Frontal cortex (tissue), 4 donors: Measurements from ENCODE around the gene MPHOSPH9. TPM values are rescaled to one million over a fixed set of nuclear protein-coding genes. Genes with fewer than 3 reads are reported as not detected.
A peak's percentile ranks its signal among the peaks of the same experiment; 100 is the strongest.
"Not testable (repeated sequence)": the region's sequence is repeated elsewhere in the genome, so short reads cannot be mapped to it uniquely, and the experiment has no call there.

ENCODE experiments used
- DNase-seq, 2 donors: peaks; one replicate each; pipeline ENCODE4 v3.0.0; 2012; ENCODE audit warnings: low spot score in 2 of 2
- FAIRE-seq: peaks from 2 replicates; lab custom pipeline; 2012; peaks lifted over from hg19 to GRCh38; lab: Jason Lieb, UNC
- total RNA-seq: library from RNA; depleted of rRNA; stranded (reverse); fragments of >200 nt; gene quantifications from one replicate; pipeline ENCODE4 v1.2.3, GENCODE V29; 2014
- donor health status: control.
- donor health status: control.
- donor health status: control.

Gene MPHOSPH9
- total RNA-seq, 1 donor from 2014 or later, result 96.2 TPM

DNA sequence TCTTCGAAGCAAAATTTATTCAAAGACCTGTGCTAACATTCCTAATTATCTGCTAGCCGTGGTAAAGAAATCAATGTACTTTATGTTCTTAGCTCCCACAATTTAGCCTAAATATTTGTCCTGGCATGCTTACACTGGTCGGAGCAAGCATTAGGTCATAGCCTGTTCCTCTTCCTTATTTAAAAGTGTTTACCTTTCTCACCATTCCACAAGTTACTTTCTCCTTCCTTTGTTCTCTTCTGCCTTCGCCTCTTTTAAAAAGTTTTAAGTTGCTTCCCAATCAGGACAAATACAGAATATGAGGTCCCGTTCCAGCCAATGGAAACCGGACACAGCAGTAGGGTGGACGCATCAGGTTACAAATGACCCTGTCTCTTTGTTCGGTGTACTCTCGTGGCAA is 27.1 kb upstream of the MPHOSPH9 start:
- FAIRE-seq, result no peak
- DNase-seq, result no peak

DNA sequence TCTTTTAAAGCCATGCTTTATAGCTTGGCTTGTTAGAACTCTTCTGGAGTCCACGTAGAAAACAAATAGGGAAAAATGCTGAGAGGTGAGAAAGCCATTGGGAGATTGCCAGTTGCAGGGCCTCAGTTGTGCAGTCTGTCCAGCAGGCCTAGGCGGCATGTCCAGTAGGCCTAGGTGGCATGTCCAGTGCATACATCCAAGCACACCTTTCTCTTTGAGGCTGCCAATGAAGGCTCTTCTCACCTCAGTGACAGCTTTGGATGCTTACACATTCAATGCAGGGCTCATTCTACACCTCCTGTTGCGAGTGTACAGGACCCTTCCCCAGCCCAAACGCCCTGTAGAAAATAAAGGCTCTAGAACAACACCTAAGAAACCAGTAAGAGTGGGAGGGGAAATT is 25.7 kb upstream of the MPHOSPH9 start:
- DNase-seq (no peak), FAIRE-seq (no peak)

DNA sequence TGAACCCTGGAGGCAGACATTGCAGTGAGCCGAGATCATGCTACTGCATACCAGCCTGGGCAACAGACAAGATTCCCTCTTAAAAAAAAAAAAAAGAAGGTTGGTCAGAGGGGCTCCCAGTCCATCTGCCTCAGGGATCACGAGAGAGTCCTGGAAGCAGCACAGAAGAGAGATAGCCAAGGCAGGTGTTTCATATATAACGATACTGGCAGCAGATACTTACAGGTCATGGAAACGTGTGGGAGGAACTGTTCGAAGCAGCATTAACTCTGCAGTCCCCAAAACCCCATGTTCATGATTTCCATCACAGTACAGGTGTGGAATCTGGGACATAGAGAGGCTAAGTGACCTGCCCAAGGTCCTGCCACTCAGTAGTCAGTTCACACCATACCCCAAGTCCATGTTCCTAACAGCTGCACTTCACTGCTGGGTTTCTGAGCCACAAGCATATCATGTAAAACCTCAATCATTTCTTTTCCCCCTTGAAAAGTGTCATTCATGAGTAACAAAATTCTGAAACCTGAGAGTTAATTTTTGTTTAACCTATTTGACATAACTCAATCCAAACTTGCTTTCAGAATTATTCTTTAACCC is 22.0 kb upstream of the MPHOSPH9 start:
- FAIRE-seq, result no peak
- no peak for DNase-seq

DNA sequence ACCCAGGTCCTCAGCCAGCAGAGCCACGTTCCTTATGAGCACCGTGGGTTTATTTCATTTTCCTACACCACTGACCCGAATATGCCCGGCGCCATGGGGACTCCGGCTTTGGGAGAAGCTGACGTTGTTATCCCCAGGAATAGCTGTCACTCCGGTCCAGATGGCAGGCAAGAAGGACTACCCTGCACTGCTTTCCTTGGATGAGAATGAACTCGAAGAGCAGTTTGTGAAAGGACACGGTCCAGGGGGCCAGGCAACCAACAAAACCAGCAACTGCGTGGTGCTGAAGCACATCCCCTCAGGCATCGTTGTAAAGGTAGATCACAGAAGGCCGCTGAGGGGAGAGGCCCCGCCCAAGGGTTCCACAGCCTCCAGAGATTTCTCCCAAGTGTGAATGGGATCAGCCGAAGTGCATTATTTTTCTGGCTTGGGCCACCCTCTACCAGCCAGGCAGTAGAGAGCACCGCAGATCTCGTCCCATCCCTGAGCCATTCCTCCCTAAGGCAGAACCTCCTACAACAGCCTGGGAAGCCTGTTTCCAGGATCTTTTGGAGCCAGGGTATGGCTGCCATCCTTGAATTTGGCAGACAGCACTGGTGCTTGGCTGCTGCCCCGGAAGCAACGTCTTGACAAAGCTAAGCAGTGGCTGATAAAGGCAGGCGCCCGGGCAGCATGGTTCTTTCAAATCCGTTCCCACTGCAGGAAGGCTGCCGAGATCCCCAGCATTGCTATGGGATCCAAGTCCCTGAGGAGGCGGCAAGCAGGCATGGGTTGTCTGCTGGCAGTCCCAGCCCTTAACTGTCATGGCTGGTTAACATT is 20.9 kb upstream of the MPHOSPH9 start:
- peak in 1 of 2 donors; percentile 38 for DNase-seq
- FAIRE-seq, result no peak

DNA sequence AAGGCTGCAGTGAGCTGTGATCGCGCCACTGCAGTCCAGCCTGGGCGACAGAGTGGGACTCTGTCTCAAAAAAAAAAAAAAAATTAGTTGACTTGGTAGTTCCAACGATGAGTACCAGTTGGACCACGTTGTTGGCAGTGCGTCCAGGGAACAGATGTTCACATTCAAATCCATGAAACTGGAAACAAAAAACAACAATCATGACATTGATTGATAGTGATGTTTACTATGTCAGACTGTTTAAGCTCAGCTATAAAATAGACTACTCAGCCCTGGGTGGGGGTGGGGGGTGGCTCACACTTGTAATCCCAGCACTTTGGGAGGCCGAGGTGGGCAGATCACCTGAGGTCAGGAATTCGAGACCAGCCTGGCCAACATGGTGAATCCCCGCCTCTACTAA is 19.4 kb upstream of the MPHOSPH9 start:
- FAIRE-seq, DNase-seq: not testable (repeated sequence)

DNA sequence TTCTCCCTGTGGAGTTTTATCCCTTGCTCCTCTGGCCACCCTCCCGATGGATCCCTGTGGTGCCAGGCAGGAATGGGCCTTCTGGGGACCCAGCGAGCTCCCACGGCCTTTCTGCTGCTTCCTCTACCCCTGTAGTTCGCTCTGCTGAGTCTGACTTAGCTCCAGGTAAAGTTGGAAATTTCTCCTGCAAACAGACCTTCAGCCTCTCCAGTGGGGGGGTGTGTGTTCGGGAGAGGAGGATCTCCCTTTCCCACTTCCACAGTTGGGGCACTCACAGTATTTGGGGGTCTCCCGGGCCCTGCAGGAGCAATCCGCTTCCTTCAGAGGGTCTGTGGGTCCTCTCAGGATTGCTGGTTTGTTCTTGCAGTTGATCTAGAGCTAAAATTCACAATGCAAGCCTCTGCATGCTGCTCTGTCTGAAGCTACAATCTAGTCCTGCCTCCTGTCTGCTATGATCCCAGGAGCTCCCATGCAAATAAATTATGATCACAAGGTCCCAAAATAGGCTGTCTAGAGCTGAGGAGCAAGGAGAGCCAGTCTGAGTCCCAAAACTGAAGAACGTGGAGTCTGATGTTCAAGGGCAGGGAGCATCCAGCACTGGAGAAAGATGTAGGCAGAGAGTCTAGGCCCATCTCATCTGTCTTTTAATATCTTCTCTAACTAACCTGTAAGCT is 18.6 kb upstream of the MPHOSPH9 start:
- DNase-seq (no peak), FAIRE-seq (no peak)

DNA sequence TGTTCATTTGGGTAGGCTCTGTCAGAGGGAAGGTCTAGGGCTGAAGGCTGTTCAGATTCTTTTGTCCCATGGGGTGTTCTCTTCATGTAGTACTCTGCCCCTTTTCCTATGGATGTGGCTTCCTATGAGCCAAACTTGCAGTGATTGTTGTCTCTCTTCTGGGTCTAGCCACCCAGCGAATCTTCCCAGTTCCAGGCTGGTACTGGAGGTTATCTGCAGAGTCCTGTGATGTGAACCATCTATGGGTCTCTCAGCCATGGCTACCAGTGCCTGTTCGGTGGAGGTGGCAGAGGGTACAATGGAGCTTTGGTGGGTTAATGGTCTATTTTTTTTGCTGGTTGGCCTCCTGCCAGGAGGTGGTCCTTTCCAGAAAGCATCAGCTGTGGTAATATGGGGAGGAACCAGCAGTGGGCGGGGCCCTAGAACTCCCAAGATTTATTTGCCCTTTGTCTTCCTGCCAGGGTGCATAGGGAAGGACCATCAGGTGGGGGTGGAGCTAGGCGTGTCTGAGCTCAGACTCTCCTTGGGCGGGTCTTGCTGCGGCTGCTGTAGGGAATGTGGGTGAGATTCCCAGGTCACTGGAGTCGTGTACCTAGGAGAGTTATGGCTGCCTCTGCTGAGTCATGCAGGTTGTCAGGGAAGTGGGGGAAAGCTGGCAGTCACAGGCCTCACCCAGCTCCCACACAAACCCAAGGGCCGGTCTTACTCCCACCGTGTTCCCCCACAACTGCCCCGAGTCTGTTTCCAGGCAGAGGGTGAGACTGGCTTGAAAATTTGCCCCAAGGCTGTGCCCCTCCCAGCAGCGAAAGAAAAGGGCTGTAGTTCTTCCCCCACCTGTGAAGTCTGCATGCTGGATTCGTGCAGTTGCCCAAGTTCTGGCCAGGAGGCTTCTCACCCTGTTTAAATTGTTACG is 17.8 kb upstream of the MPHOSPH9 start:
- no peak for FAIRE-seq
- no peak for DNase-seq

DNA sequence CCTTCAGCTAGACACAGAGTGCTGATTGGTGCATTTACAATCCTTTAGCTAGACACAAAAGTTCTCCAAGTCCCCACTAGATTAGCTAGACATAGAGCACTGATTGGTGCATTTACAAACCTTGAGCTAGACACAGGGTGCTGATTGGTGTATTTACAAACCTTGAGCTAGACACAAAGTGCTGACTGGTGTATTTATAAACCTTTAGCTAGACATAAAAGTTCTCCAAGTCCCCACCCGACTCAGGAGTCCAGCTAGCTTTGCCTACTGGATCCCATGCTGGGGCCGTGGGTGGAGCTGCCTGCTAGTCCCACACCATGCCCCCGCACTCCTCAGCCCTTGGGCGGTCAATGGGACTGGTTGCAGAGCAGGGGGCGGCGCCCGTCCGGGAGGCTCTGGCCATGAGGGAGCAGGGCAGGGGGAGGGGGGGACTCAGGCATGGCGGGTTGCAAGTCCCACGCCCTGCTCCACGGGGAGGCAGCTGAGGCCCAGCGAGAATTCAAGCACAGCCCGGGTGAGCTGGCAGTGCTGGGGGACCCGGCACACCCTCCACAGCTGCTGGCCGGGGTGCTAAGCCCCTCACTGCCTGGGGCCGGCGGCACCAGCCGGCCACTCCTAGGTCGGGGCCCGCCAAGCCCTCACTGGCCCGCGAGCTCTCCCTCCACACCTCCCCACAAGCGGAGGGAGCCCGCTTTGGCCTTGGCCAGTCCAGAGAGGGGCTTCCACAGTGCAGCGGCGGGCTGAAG is 16.2 kb upstream of the MPHOSPH9 start:
- not testable (repeated sequence) for FAIRE-seq, DNase-seq

DNA sequence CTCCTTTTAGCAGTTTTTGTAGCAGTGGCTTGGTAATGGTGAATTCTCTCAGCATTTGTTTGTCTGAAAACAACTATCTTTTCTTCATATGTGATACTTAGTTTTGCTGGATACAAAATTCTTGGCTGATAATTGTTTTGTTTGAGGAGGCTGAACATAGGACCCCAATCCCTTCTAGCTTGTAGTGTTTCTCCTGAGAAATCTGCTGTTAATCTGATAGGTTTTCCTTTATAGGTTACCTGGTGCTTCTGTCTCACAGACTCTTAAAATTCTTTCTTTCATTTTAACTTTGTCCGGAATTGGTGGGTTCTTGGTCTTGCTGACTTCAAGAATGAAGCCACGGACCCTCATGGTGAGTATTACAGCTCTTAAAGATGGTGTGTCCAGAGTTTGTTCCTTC is 15.2 kb upstream of the MPHOSPH9 start:
- DNase-seq, FAIRE-seq: not testable (repeated sequence)

DNA sequence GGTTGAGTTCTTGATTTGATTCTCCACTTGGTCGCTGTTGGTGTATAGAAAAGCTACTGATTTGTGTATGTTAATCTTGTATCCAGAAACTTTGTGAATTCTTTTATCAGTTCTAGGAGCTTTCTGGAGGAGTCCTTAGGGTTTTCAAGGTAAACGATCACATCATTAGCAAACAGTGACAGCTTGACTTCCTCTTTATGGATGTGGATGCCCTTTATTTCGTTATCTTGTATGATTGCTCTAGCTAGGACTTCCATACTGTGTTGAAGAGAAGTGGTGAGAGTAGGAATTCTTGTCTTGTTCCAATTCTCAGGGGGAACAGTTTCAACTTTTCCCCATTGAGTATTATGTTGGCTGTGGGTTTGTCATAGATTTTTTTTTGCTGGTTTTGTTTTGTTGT is 12.7 kb upstream of the MPHOSPH9 start:
- FAIRE-seq, result no peak
- no peak for DNase-seq

DNA sequence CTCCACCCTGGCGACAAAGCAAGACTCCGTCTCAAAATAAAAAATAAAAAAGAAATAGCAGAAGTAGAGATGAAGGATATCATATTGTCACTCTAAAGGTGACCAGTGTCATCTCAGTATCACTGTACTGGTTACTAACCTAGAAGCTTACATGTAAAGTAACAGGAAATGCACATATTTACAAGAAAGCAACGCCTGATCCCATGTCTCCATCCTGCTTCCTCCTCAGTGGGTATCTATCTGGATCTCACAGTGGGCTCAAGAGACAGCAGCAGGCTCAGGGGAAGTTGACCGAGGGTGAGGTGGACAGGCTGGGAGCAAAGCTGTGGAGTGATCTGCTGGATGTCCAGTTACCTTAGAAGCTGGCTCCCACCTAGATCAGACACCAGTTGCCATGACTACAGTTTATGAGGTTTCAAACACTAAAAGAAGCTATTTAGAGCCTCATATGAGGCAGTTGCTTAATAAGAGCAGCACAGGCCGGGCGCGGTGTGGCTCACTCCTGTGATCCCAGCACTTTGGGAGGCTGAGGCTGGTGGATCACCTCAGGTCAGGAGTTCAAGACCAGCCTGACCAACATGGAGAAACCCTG is 10.8 kb upstream of the MPHOSPH9 start:
- no peak for DNase-seq
- FAIRE-seq, result no peak

DNA sequence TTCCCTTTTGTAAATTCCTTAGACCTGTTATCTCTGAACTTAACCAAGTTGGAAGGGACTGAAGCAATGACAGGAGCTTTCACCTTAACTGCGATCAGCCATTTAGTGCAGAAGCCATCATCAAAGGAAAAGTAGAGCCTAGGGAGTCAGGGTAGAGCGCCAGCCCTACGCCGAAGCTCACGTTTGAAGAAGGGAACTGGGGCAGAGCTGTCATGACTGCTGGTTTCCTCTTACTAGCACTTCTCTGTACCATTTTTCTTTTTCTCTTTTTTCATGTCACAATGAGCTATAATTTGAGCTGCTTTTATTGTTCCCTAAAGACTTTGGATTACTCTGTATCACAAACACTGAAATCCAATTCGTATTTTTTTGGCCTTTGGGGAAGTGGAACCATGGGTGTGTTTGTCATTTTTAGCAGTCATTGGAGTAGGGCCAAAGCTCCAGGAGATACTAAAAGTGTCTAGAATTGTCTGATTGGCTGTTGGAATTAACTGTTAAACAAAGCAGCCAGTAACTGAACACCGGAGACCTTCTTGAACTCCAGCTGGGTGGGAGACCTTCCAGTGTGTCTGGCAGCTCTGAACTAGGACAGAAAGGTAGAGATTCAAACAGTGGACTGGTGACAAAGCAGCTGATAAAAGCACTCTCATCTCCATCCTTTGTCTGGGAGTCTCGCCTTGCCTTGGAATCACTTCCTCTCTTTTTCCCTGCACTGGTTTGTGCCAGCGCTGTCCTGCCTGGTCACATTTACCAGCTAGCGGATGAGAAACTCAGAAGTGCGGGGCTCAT is 9.4 kb upstream of the MPHOSPH9 start:
- FAIRE-seq, result no peak
- no peak for DNase-seq

DNA sequence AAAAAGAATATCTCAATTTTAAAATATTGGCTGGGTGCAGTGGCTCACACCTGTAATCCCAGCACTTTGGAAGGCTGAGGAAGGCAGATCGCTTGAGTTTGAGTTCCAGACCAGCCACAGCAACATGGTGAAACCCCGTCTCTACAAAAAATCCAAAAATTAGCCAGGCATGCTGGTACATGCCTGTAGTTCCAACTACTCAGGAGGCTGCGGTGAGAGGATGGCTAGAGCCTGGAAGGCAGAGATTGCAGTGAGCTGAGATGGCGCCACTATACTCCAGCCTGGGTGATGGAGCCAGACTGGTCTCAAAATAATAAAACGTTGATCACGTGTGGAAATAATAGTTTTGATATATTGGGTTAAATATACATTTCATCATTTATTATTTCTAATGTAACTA is 6.0 kb upstream of the MPHOSPH9 start:
- DNase-seq (no peak), FAIRE-seq (no peak)

DNA sequence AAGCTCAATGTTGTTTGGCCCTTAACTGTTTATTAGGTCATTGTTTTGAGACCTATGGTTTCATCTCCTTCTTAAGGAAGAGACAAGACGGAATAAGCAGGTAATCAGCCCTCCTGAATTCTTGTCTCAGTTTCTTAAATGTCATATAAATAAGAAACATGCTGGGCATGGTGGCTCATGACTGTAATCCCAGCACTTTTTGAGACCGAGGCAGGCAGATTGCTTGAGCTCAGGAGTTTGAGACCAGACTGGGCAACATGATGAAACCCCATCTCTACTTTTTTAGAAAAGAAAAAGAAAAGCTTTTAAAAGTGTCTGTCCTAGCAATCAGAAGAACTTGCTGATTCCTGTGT is 5.4 kb upstream of the MPHOSPH9 start:
- no peak for DNase-seq

DNA sequence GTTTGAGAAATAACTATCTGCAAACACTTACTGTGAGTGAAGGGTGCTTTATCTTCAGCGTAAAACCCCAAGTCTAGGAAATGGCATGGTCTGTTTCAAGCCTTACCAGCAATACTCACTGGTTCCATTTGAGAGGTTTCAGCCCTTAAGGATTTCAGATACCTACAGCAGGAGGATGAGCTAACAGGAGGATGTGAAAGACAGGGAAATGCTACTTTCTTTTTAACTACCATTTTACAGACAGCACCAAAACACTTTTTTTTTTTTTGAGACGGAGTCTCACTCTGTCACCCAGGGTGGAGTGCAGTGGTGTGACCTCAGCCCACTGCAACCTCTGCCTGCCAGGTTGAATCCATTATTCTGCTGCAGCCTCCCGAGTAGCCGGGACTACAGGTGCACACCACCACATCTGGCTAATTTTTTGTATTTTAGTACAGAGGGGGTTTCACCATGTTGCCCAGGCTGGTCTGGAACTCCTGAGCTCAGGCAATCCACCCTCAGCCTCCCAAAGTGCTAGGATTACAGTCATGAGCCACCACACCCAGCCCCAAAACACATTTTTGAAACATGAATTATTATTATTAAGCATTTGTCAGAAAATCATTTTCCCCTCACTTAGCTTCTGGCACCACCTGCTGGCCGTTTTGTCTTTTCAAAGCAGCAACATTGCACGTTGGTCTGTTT is 4.8 kb upstream of the MPHOSPH9 start:
- FAIRE-seq (no peak), DNase-seq (peak in 1 of 2 donors; percentile 46)

More for the DNA sequence above, 5.4 kb upstream of the MPHOSPH9 start:
- FAIRE-seq, result no peak

DNA sequence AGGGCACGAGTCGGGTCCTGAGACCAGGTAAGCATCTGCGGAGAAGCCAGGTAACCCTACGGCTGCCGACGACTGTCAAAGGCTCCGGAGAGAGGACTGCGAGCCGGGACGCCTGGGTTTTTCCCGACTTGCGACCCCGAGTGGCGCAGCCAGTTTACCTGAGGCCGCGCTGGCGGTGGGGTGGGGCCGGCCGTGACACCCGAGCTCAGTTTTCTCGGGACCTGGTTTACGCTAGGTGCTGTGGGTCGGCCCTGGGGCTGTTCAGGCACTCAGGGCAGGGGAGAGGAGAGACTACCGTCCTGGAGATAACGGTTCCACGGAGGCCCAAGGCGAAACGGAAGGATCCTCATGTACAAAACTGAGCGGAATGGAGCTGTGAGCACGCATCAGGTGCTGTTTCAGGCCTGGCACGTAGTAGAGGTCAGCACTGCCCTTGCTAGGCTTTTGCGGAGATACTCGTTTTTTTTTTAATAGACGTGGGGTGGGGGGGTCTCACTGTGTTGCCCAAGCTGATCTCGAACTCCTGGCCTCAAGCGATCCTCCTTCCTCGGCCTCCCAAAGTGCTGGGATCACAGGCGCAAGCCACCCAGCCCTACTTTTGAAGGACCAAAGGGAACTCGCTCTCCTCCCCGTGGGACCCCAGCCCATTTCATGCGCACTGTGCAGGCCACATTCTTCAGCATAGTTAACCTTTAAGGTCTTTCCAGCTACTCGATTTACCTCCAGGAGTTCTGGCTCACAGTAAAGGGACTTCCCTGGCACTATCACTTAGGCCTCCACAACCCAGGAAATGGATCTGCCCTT is 766 bp upstream of the MPHOSPH9 start:
- FAIRE-seq (no peak), DNase-seq (no peak)

DNA sequence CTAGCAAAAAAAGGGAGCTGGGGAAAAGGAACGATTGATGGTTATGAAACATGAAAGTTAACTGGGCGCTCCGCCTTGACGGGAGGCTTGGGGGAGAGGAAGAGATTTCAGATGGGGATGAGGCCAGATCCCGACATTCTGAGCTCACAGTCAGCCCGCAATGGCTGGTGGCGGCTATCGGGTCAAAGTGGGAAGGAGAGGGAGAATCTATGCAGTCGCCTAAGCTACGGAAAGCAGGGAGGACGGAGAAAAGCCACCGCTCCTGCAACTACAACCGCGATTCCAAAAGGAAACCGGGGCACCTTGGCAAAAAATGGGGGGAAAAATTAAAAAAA is 502 bp downstream of the MPHOSPH9 start:
- DNase-seq, result no peak
- FAIRE-seq, result no peak
